Neutrophil (primary cell): ENCODE measurements around the gene THRAP3.
"Not testable (repeated sequence)": the region's sequence is repeated elsewhere in the genome, so short reads cannot be mapped to it uniquely, and the experiment has no call there.

Source experiments
- H3K27ac ChIP-seq: fragments of 200-600 bp; sonication (generic); 2 replicates; pipeline ENCODE4 v1.5.1; 2016; ENCODE audit warnings: mild to moderate bottlenecking, moderate library complexity
- H3K27me3 ChIP-seq: fragments of 200-600 bp; sonication (generic); 2 replicates; pipeline ENCODE4 v1.6.0; 2016; ENCODE audit warnings: mild to moderate bottlenecking
- H3K36me3 ChIP-seq: fragments of 200-600 bp; sonication (generic); 2 replicates; pipeline ENCODE4 v1.5.1; 2017
- H3K4me1 ChIP-seq, 2 experiments: fragments of 200-600 bp in 1 of 2; sonication (generic) in 1 of 2; 1 replicate in 1 of 2; 2 replicates in 1 of 2; pipeline versions ENCODE4 v1.5.1 to v1.6.1; 2013 to 2016; ENCODE audit warnings: low read depth in 1 of 2, low read length in 1 of 2, mild to moderate bottlenecking in 1 of 2, moderate library complexity in 1 of 2; ENCODE audit not compliant: control insufficient read depth in 1 of 2, insufficient read depth in 1 of 2
- H3K4me3 ChIP-seq, 2 experiments: fragments of 200-600 bp in 1 of 2; sonication (generic) in 1 of 2; 1 replicate in 1 of 2; 2 replicates in 1 of 2; pipeline ENCODE4 v1.5.1; 2013 to 2016; ENCODE audit warnings: low read depth in 1 of 2, low read length in 1 of 2, mild to moderate bottlenecking in 1 of 2, moderate library complexity in 1 of 2
- H3K9me3 ChIP-seq: fragments of 200-600 bp; sonication (generic); 2 replicates; pipeline ENCODE4 v1.5.1; 2016
- CTCF ChIP-seq: fragments of 200-600 bp; sonication (generic); IDR thresholded peaks from 2 replicates; pipeline ENCODE4 v1.5.1; 2016; ENCODE audit warnings: antibody characterized with exemption

The THRAP3 gene

GRCh38 chr1:36248250-36248894, 24.1 kb downstream of the THRAP3 start:
- Histone ChIP-seq H3K27me3 (no peaks in the 10 kb centered on the region), H3K4me1 (peaks cover 46 to 63% of the 10 kb centered on the region in 2 experiments), H3K27ac (peak overlapping the region; percentile 80), H3K4me3 (peak overlapping the region; percentile 20 to 38), H3K36me3 (peaks cover 10% of the 10 kb centered on the region), H3K9me3 (no peaks in the 10 kb centered on the region)
- TF ChIP-seq CTCF: no peak

GRCh38 chr1:36251794-36252481, 27.7 kb downstream of the THRAP3 start:
- Histone ChIP-seq H3K4me1 (peaks cover 33 to 47% of the 10 kb centered on the region in 2 experiments), H3K4me3 (no peak overlapping the region), H3K9me3 (no peaks in the 10 kb centered on the region), H3K36me3 (peaks cover 11% of the 10 kb centered on the region), H3K27me3 (no peaks in the 10 kb centered on the region), H3K27ac (no peak overlapping the region)
- TF ChIP-seq CTCF: no peak

GRCh38 chr1:36252482-36252824, 28.2 kb downstream of the THRAP3 start:
- not testable (repeated sequence) for H3K27ac ChIP-seq, H3K27me3 ChIP-seq, H3K9me3 ChIP-seq, H3K4me3 ChIP-seq
- H3K4me1 ChIP-seq: peaks cover 31 to 44% of the 10 kb centered on the region in 2 experiments
- H3K36me3 ChIP-seq: peaks cover 11% of the 10 kb centered on the region

GRCh38 chr1:36253161-36253862, 29.1 kb downstream of the THRAP3 start:
- Histone ChIP-seq H3K27ac (no peak overlapping the region), H3K36me3 (peaks cover 15% of the 10 kb centered on the region), H3K4me1 (peaks cover 22 to 36% of the 10 kb centered on the region in 2 experiments), H3K27me3 (no peaks in the 10 kb centered on the region), H3K4me3 (no peak overlapping the region), H3K9me3 (no peaks in the 10 kb centered on the region)
- TF ChIP-seq CTCF: no peak

GRCh38 chr1:36256558-36257374, 32.5 kb downstream of the THRAP3 start:
- Histone ChIP-seq H3K9me3 (no peaks in the 10 kb centered on the region), H3K4me3 (no peak overlapping the region), H3K27me3 (no peaks in the 10 kb centered on the region), H3K36me3 (peaks cover 44% of the 10 kb centered on the region), H3K4me1 (peaks cover 4 to 7% of the 10 kb centered on the region in 2 experiments), H3K27ac (no peak overlapping the region)
- no peak for TF ChIP-seq CTCF
